Upper lobe of left lung (tissue), 6 donors: Measurements from ENCODE around the gene AKAP6. TPM values are rescaled to one million over a fixed set of nuclear protein-coding genes. Genes with fewer than 3 reads are reported as not detected.

Source experiments
- ATAC-seq, 2 donors: fragments of 200-7000 bp; cut with Tn5 transposase; one replicate each; pipeline ENCODE4 v1.9.1; 2022; ENCODE audit warnings: mild to moderate bottlenecking in 2 of 2, moderate library complexity in 2 of 2; ENCODE audit not compliant: low FRiP score in 2 of 2
- DNase-seq, 2 donors: peaks; one replicate each; pipeline ENCODE4 v3.0.0-alpha.2; 2019 to 2020
- H3K27ac ChIP-seq, 4 donors: fragments of 200-600 bp; sonication (generic); one replicate each; pipeline ENCODE4 v1.5.1; 2016 to 2019
- H3K27me3 ChIP-seq, 4 donors: fragments of 200-600 bp; sonication (generic); one replicate each; pipeline ENCODE4 v1.5.1; 2017 to 2019
- H3K36me3 ChIP-seq, 4 donors: fragments of 200-600 bp; sonication (generic); one replicate each; pipeline ENCODE4 v1.5.1; 2016 to 2019
- H3K4me1 ChIP-seq, 4 donors: fragments of 200-600 bp; sonication (generic); one replicate each; pipeline ENCODE4 v1.5.1; 2018 to 2019
- H3K4me3 ChIP-seq, 4 donors: fragments of 200-600 bp; sonication (generic); one replicate each; pipeline ENCODE4 v1.5.1; 2017 to 2019; ENCODE audit warnings: mild to moderate bottlenecking in 2 of 4, moderate library complexity in 1 of 4
- H3K9me3 ChIP-seq, 4 donors: fragments of 200-600 bp; sonication (generic); one replicate each; pipeline ENCODE4 v1.5.1; 2018 to 2019
- EP300 ChIP-seq, 4 donors: sonication (generic); formaldehyde crosslinking; IDR thresholded peaks; one replicate each; pipeline ENCODE4 v1.5.1; 2017; ENCODE audit warnings: antibody characterized with exemption in 4 of 4, control low read depth in 2 of 4
- POLR2A ChIP-seq, 4 donors: fragments of 450-650 bp; IDR thresholded peaks; one replicate each; pipeline ENCODE4 v1.5.1; 2016 to 2017; ENCODE audit warnings: antibody characterized with exemption in 4 of 4, mild to moderate bottlenecking in 2 of 4
- POLR2AphosphoS5 ChIP-seq, 2 donors: sonication (generic); formaldehyde crosslinking; IDR thresholded peaks; one replicate each; pipeline ENCODE4 v1.5.1; 2017; ENCODE audit warnings: antibody characterized with exemption in 2 of 2
- WGBS, 2 donors: methylation state at CpG; one replicate each; pipeline ENCODE4 v1.1.5; 2017 to 2018; 5-methylcytosine and 5-hydroxymethylcytosine counted together
- total RNA-seq, 6 donors: library from RNA; depleted of rRNA in 4 of 6; stranded (reverse); fragments of >200 nt in 4 of 6; gene quantifications; one replicate each; pipeline versions ENCODE4 v1.1.0 to v1.2.1, GENCODE V29; 2016 to 2021
- TF ChIP-seq, protein P1 (sequence below), 6 experiments: fragments of 450-650 bp in 4 of 6; fragments of 200-600 bp in 2 of 6; sonication (generic) in 2 of 6; IDR thresholded peaks; one replicate each; pipeline ENCODE4 v1.5.1; 2016 to 2019; ENCODE audit warnings: antibody characterized with exemption in 6 of 6
- donor health status: DM: no; HTN: no; CAD: no; lungs with moderate emphysema.
- donor health status: DM: no; HTN: yes; CAD: no; lungs with severe emphysema.

The AKAP6 gene
- total RNA-seq, 6 donors from 2014 or later: 6.2 to 27.7 (median 10.7) TPM

DNA sequence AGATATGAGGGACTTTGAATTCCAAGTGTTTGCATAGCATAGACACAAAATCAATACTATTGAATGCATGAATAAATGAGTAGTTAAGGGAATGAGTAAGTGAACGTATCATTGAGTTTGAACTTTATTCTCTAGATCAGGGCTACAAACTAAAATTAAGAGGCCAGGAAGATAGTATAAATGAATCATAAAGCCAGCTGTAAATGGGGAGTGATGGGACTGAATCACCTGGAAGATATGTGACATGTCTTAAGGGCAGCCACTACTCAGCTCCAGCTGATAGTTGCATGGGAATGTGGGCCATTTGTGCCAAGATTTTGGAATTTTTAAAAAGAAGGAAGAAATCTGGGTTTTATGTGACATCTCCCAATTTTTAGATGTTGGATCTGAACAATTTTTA, 229.9 kb downstream of the AKAP6 start:
- peaks cover 0 to 10% (median 4%) of the 10 kb centered on the region in 4 donors for H3K4me1 ChIP-seq
- no peak overlapping the region for H3K27ac ChIP-seq
- no peak overlapping the region for H3K4me3 ChIP-seq
- no peaks in the 10 kb centered on the region for H3K9me3 ChIP-seq
- no peaks in the 10 kb centered on the region for H3K36me3 ChIP-seq
- TF ChIP-seq EP300 (IDR thresholded peaks at IDR 0.05) (no peak), POLR2AphosphoS5 (IDR thresholded peaks at IDR 0.05) (no peak), POLR2A (IDR thresholded peaks at IDR 0.05) (no peak)
- TF ChIP-seq, protein P1, sequence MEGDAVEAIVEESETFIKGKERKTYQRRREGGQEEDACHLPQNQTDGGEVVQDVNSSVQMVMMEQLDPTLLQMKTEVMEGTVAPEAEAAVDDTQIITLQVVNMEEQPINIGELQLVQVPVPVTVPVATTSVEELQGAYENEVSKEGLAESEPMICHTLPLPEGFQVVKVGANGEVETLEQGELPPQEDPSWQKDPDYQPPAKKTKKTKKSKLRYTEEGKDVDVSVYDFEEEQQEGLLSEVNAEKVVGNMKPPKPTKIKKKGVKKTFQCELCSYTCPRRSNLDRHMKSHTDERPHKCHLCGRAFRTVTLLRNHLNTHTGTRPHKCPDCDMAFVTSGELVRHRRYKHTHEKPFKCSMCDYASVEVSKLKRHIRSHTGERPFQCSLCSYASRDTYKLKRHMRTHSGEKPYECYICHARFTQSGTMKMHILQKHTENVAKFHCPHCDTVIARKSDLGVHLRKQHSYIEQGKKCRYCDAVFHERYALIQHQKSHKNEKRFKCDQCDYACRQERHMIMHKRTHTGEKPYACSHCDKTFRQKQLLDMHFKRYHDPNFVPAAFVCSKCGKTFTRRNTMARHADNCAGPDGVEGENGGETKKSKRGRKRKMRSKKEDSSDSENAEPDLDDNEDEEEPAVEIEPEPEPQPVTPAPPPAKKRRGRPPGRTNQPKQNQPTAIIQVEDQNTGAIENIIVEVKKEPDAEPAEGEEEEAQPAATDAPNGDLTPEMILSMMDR (IDR thresholded peaks at IDR 0.05): no peak
- no peak for ATAC-seq
- WGBS, 2 donors: 92 to 97% methylated on average over 1 of the region's 1 CpG
- DNase-seq: no peak
- H3K27me3 ChIP-seq: no peaks in the 10 kb centered on the region

DNA sequence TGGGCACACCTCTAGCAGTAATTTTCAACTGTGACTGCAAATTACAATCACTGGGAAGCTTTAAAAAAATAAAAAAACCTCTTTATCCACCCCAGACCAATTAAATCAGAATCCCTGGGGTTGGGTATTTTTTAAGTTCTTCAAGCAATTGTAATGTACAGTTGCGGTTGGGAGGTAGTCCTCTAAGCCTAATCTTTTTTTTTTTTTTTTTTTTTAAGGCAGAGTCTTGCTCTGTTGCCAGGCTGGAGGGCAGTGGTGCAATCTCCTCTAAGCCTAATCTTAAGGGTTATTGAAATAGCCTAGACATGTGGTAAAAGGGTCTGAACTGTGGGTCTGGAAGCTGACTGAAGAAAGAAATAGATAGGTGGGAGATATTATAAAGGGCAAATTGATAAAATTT, 230.5 kb downstream of the AKAP6 start:
- WGBS, 2 donors: 61 to 71% methylated on average over 1 of the region's 1 CpG
- Histone ChIP-seq H3K36me3 (no peaks in the 10 kb centered on the region), H3K9me3 (no peaks in the 10 kb centered on the region), H3K4me1 (peaks cover 0 to 14% (median 7%) of the 10 kb centered on the region in 4 donors), H3K27me3 (no peaks in the 10 kb centered on the region), H3K4me3 (no peak overlapping the region), H3K27ac (no peak overlapping the region)
- TF ChIP-seq POLR2AphosphoS5 (IDR thresholded peaks at IDR 0.05): no peak
- TF ChIP-seq POLR2A (IDR thresholded peaks at IDR 0.05): no peak
- TF ChIP-seq, protein P1 (IDR thresholded peaks at IDR 0.05): no peak
- no peak for TF ChIP-seq EP300 (IDR thresholded peaks at IDR 0.05)
- peak in 1 of 2 donors; percentile 51 for ATAC-seq
- no peak for DNase-seq

DNA sequence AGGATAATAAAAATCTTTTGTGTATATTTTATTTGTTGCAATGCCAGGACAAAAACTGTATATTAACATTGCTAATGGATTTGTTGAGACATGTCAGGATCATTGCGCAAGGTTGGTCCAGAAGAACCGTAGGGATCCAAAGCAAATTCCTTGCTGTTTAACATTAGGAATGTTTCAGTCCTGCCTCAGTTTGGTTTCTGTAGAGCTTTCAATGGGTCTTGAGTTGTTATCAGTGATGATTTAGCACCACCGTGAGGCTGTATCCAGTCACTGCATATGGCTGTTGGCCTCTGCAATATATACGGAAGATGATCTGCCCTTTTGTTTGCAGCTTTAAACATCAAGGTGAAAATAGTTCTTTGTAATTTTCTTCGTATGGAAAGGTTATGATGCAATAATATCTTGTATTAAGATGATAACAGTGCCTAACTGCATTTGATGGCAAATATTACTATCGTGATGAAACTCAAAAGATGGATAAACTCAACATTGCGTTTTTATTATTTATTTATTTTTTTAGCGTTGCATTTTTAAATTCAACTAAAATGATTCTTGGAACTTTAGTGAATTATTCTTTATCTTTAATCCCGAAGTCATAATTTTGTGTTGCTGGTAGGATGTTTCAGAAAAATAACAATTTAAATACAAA, 231.2 kb downstream of the AKAP6 start:
- TF ChIP-seq, protein P1 (IDR thresholded peaks at IDR 0.05): peak; percentile 65 to 89 (median 83)
- TF ChIP-seq POLR2AphosphoS5 (IDR thresholded peaks at IDR 0.05) (no peak), POLR2A (IDR thresholded peaks at IDR 0.05) (no peak), EP300 (IDR thresholded peaks at IDR 0.05) (no peak)
- 25% methylated on average over 9 of the region's 9 CpGs for WGBS, 2 donors
- H3K4me3 ChIP-seq: no peak overlapping the region
- ATAC-seq: peak; percentile 70 to 90
- H3K36me3 ChIP-seq: no peaks in the 10 kb centered on the region
- no peak overlapping the region for H3K27ac ChIP-seq
- H3K9me3 ChIP-seq: no peaks in the 10 kb centered on the region
- peak in 1 of 2 donors; percentile 44 for DNase-seq
- H3K27me3 ChIP-seq: no peaks in the 10 kb centered on the region
- peaks cover 1 to 21% (median 10%) of the 10 kb centered on the region in 4 donors for H3K4me1 ChIP-seq

DNA sequence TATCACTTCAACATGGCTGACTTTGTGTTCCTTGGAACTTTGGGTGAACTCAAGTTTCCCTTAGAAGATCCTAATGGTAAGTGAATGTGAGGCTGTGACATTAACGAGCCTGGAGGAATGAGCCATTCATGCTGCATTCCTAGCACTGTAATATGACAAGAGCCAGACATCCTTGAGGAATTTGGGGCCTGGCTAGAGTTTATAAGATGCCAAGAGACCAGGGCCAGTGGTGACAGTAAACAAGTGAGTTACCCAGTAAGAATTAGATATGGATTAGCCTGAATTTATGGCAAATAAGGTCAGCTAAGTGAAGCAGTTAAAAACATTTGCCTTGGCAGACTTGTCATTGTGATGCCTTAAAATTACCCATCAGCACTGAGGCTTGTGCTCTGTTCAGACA, 232.4 kb downstream of the AKAP6 start:
- H3K36me3 ChIP-seq: no peaks in the 10 kb centered on the region
- no peaks in the 10 kb centered on the region for H3K9me3 ChIP-seq
- peaks cover 3 to 22% (median 11%) of the 10 kb centered on the region in 4 donors for H3K4me1 ChIP-seq
- ATAC-seq: no peak
- no peaks in the 10 kb centered on the region for H3K27me3 ChIP-seq
- no peak overlapping the region for H3K4me3 ChIP-seq
- no peak for TF ChIP-seq POLR2A (IDR thresholded peaks at IDR 0.05)
- TF ChIP-seq EP300 (IDR thresholded peaks at IDR 0.05): no peak
- no peak for TF ChIP-seq POLR2AphosphoS5 (IDR thresholded peaks at IDR 0.05)
- TF ChIP-seq, protein P1 (IDR thresholded peaks at IDR 0.05): no peak
- no peak overlapping the region for H3K27ac ChIP-seq
- DNase-seq: no peak
- WGBS, 2 donors: 41 to 43% methylated on average over 1 of the region's 1 CpG

DNA sequence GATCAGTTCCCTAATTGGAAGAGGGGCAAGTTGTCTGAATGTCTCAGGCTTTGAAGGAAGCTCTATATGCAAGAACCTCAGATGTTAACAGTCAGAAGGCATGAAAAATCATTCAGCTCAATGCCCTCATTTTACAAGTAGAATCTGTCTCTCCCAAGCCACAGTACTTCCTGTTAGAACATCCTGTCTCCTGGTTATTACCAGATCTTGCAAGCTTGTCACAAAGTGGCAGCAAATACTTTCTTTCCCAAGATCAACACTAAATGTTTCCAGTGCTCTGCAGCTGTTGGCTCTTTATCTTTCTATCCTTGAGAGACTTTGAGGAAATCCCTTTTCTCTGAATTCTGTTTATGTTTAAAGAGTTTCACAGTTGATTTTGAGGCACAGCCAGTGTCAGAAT, 235.5 kb downstream of the AKAP6 start:
- ATAC-seq (no peak), DNase-seq (no peak)
- H3K9me3 ChIP-seq: no peaks in the 10 kb centered on the region
- TF ChIP-seq POLR2A (IDR thresholded peaks at IDR 0.05) (no peak), EP300 (IDR thresholded peaks at IDR 0.05) (no peak), POLR2AphosphoS5 (IDR thresholded peaks at IDR 0.05) (no peak)
- TF ChIP-seq, protein P1 (IDR thresholded peaks at IDR 0.05): no peak
- no peaks in the 10 kb centered on the region for H3K27me3 ChIP-seq
- no peak overlapping the region for H3K4me3 ChIP-seq
- H3K4me1 ChIP-seq: peaks cover 3 to 22% (median 11%) of the 10 kb centered on the region in 4 donors
- peak overlapping the region in 1 of 4 donors; percentile 7 for H3K27ac ChIP-seq
- no peaks in the 10 kb centered on the region for H3K36me3 ChIP-seq
